CD4-positive, alpha-beta memory T cell (primary cell): ENCODE data around the gene TEAD3. TPM values are rescaled to one million over a fixed set of nuclear protein-coding genes. Genes with fewer than 3 reads are reported as not detected.

ENCODE experiments used
- CTCF ChIA-PET: fragments of 350-600 bp; sonication (Branson Sonifier 250); formaldehyde crosslinking; loops from one replicate; lab custom pipeline; 2021; ENCODE audit warnings: inconsistent platforms; ENCODE audit not compliant: partially characterized antibody; lab: Charles Lee
- POLR2A ChIA-PET: fragments of 350-600 bp; sonication (Branson Sonifier 250); formaldehyde crosslinking; loops from one replicate; lab custom pipeline; 2021; ENCODE audit not compliant: partially characterized antibody; lab: Charles Lee
- DNase-seq, 5 donors: peaks; one replicate each; pipeline versions ENCODE4 v3.0.0 to v3.0.0-alpha.2; 2020 to 2022; ENCODE audit warnings: mixed read lengths in 1 of 5
- H3K27ac ChIP-seq: one replicate; pipeline ENCODE4 v1.7.0; 2013; ENCODE audit warnings: low read depth, low read length
- H3K27me3 ChIP-seq: 2 replicates; pipeline ENCODE4 v1.7.0; 2013; ENCODE audit warnings: mild to moderate bottlenecking, low read length, moderate library complexity; ENCODE audit not compliant: insufficient read depth
- H3K36me3 ChIP-seq: 2 replicates; pipeline ENCODE4 v1.7.0; 2013; ENCODE audit warnings: mild to moderate bottlenecking, low read length, moderate library complexity; ENCODE audit not compliant: insufficient read depth
- H3K4me1 ChIP-seq: 2 replicates; pipeline ENCODE4 v1.7.0; 2013; ENCODE audit warnings: mild to moderate bottlenecking, low read length, moderate library complexity; ENCODE audit not compliant: insufficient read depth
- H3K4me3 ChIP-seq, 2 donors: one replicate each; pipeline ENCODE4 v1.7.0; 2013; ENCODE audit warnings: low read length in 2 of 2, mild to moderate bottlenecking in 1 of 2
- H3K9me3 ChIP-seq, 2 donors: one replicate each; pipeline ENCODE4 v1.7.0; 2013; ENCODE audit warnings: low read length in 2 of 2, control low read depth in 1 of 2; ENCODE audit not compliant: control insufficient read depth in 1 of 2
- H3K27ac Mint-ChIP-seq, 7 donors: one replicate each; pipeline ENCODE4 v1.8.0; 2020 to 2021; ENCODE audit warnings: mixed read lengths in 7 of 7, mild to moderate bottlenecking in 6 of 7, inconsistent platforms in 3 of 7, moderate library complexity in 3 of 7
- H3K27me3 Mint-ChIP-seq, 2 donors: one replicate each; pipeline ENCODE4 v1.8.0; 2020 to 2021; ENCODE audit warnings: mixed read lengths in 2 of 2
- H3K36me3 Mint-ChIP-seq, 2 donors: one replicate each; pipeline ENCODE4 v1.8.0; 2020 to 2021; ENCODE audit warnings: mixed read lengths in 2 of 2, inconsistent platforms in 1 of 2, mild to moderate bottlenecking in 1 of 2
- H3K4me1 Mint-ChIP-seq, 4 donors: one replicate each; pipeline ENCODE4 v1.8.0; 2020 to 2021; ENCODE audit warnings: mixed read lengths in 4 of 4, mild to moderate bottlenecking in 1 of 4
- H3K4me3 Mint-ChIP-seq, 8 donors: one replicate each; pipeline ENCODE4 v1.8.0; 2020 to 2021; ENCODE audit warnings: mixed read lengths in 8 of 8, mild to moderate bottlenecking in 7 of 8, moderate library complexity in 6 of 8, inconsistent platforms in 3 of 8
- H3K9me3 Mint-ChIP-seq, 8 donors: one replicate each; pipeline ENCODE4 v1.8.0; 2020 to 2021; ENCODE audit warnings: mixed read lengths in 8 of 8, mild to moderate bottlenecking in 5 of 8, inconsistent platforms in 3 of 8, moderate library complexity in 1 of 8
- intact Hi-C: fragments of 100-400 bp; cut with micrococcal nuclease; formaldehyde crosslinking; loops from one replicate; pipeline ENCODE4 v1.15.1; 2023
- polyA plus RNA-seq, 2 donors: library from polyadenylated mRNA; unstranded; fragments of 300-500 nt; fragmentation: Illumina TruSeq; gene quantifications; one replicate each; pipeline ENCODE4 v1.2.3, GENCODE V29; 2021
- total RNA-seq, 2 experiments: library from RNA; stranded (reverse); gene quantifications; one replicate each; pipeline ENCODE4 v1.2.3, GENCODE V29; 2021

TEAD3 gene
- total and polyA plus RNA-seq, 4 experiments from 2014 or later: 0.08 to 0.20 TPM; not detected in 2

DNA sequence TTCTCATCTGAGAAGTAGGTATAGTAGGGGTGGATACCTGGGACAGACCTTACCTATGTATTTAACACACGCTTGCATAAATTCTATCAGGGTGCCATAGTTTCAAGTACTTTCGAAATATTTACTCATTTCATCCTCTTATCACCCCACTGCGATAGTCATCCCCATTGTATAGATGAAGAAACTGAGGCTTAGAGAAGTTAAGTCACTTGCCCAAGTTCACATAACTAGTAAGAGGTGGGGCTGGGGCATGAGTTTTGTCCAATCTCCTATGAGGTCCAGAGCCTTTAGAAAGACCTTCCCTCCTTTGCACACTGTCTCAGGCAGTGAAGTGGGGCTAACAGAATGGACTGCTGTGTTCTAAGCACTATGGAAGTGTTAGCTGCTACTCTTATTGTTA, 9.7 kb upstream of the TEAD3 start:
- H3K36me3 Mint-ChIP-seq: no peaks in the 10 kb centered on the region
- no peaks in the 10 kb centered on the region for H3K4me1 Mint-ChIP-seq
- H3K9me3 ChIP-seq: no peaks in the 10 kb centered on the region
- H3K27ac Mint-ChIP-seq: no peak overlapping the region
- CTCF ChIA-PET: no interaction called here
- intact Hi-C loops: no loop called here
- H3K4me1 ChIP-seq: no peaks in the 10 kb centered on the region
- H3K36me3 ChIP-seq: no peaks in the 10 kb centered on the region
- no peak overlapping the region for H3K4me3 Mint-ChIP-seq
- peaks cover 0 to 1% (median 0%) of the 10 kb centered on the region in 8 donors for H3K9me3 Mint-ChIP-seq
- POLR2A ChIA-PET: interaction anchor here (1.3 kb wide), 1 partner anchor 22 kb away, joined by 3 read pairs; no protein-coding TSS in a partner anchor
- peaks cover 7 to 12% of the 10 kb centered on the region in 2 donors for H3K27me3 Mint-ChIP-seq
- H3K4me3 ChIP-seq: no peak overlapping the region
- no peak overlapping the region for H3K27ac ChIP-seq
- DNase-seq: no peak
- H3K27me3 ChIP-seq: peaks cover 6% of the 10 kb centered on the region

DNA sequence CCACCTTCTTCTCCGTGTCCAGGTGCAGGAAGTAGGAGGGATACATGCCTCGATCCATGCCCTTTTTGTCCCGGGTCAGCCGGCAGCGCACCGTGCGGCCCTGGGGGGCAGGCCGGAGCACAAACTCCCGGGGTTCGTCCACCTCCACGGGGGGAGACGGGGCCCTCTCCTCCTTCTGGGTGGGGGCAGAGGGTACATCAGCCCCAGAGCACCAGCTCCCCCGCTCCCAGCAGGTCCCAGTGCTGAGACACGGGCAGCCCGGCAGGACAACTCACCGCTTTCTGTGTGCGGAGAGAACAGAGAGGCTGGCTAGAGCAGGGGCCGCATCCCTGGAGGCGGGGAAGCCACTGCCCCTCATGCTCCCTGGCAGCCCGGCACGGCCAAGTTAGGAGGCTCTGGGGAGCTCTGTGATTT, 9.1 kb upstream of the TEAD3 start:
- H3K27me3 Mint-ChIP-seq: peaks cover 4 to 11% of the 10 kb centered on the region in 2 donors

DNA sequence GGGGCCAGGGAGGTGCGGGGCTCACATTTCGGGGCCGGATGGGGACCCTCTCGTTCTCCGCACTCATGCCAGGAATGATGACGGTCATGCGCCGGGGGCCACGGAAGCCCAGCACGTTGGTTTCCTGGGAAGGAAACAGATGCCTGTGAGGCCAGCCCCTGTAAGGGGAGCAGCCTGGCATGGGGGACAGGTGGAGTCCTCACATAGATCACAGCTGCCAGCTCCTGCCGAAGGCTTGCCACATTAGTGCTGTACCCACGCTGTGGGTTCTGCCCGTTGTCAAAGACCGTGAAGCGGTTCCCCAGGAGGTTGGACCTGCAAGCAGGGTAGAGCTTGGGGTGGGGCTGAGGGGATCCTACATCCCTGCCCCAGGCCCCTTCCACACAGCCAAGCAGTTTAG, 6.7 kb upstream of the TEAD3 start:
- H3K27me3 Mint-ChIP-seq: peaks cover 7 to 22% of the 10 kb centered on the region in 2 donors
- Histone ChIP-seq H3K4me1 (peaks cover 2% of the 10 kb centered on the region), H3K9me3 (no peaks in the 10 kb centered on the region), H3K27me3 (no peaks in the 10 kb centered on the region), H3K27ac (no peak overlapping the region), H3K36me3 (no peaks in the 10 kb centered on the region), H3K4me3 (no peak overlapping the region)
- ChIA-PET CTCF (no interaction called here), POLR2A (no interaction called here)
- intact Hi-C loops: no loop called here
- peaks cover 0 to 1% (median 0%) of the 10 kb centered on the region in 8 donors for H3K9me3 Mint-ChIP-seq
- H3K4me1 Mint-ChIP-seq: peaks cover 2 to 4% (median 3%) of the 10 kb centered on the region in 4 donors
- DNase-seq: no peak
- no peaks in the 10 kb centered on the region for H3K36me3 Mint-ChIP-seq
- H3K4me3 Mint-ChIP-seq: no peak overlapping the region
- H3K27ac Mint-ChIP-seq: no peak overlapping the region

More for the DNA sequence above, 9.1 kb upstream of the TEAD3 start:
- intact Hi-C loops: no loop called here
- CTCF ChIA-PET: interaction anchor here (0.7 kb wide), 1 partner anchor 18 kb away, joined by 3 read pairs; no protein-coding TSS in a partner anchor
- H3K4me1 Mint-ChIP-seq: no peaks in the 10 kb centered on the region
- H3K9me3 Mint-ChIP-seq: peaks cover 0 to 1% (median 0%) of the 10 kb centered on the region in 8 donors
- Histone ChIP-seq H3K27me3 (peaks cover 1% of the 10 kb centered on the region), H3K4me1 (no peaks in the 10 kb centered on the region), H3K27ac (no peak overlapping the region), H3K36me3 (no peaks in the 10 kb centered on the region), H3K4me3 (no peak overlapping the region), H3K9me3 (no peaks in the 10 kb centered on the region)
- POLR2A ChIA-PET: interaction anchor here (1.3 kb wide), 1 partner anchor 21 kb away, joined by 3 read pairs; no protein-coding TSS in a partner anchor
- H3K27ac Mint-ChIP-seq: no peak overlapping the region
- no peak for DNase-seq
- H3K36me3 Mint-ChIP-seq: no peaks in the 10 kb centered on the region
- H3K4me3 Mint-ChIP-seq: no peak overlapping the region

DNA sequence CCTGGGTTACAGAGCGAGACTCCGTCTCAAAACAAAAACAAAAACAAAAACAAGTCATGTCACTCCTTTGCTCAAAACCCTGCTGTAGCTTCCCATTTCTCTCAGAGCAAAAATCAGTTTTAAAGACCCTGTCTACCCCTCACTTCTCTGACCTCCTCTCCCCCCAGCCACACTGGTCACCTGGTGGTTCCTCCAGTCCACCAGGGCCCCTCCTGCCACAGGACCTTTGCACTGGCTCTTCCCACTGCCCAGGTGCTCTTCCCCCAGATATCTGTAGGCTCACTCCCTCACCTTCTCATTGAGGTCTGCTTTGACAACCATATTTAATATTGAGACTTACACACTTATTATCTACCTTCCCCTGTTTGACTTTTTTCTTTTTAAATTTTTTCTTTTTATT, 4.9 kb upstream of the TEAD3 start:
- ChIA-PET POLR2A (interaction anchor here (0.7 kb wide), 1 partner anchor 204 kb away, joined by 4 read pairs; no protein-coding TSS in a partner anchor), CTCF (interaction anchor here (0.7 kb wide), 1 partner anchor 25 kb away, joined by 4 read pairs; no protein-coding TSS in a partner anchor)
- intact Hi-C loops: no loop called here
- Histone ChIP-seq H3K27me3 (no peaks in the 10 kb centered on the region), H3K9me3 (no peaks in the 10 kb centered on the region), H3K4me1 (peaks cover 10% of the 10 kb centered on the region), H3K27ac (no peak overlapping the region), H3K4me3 (no peak overlapping the region), H3K36me3 (no peaks in the 10 kb centered on the region)
- Mint-ChIP-seq H3K9me3 (peaks cover 0 to 1% (median 0%) of the 10 kb centered on the region in 8 donors), H3K4me1 (peaks cover 4 to 12% (median 7%) of the 10 kb centered on the region in 4 donors), H3K4me3 (no peak overlapping the region), H3K36me3 (no peaks in the 10 kb centered on the region), H3K27me3 (peaks cover 9 to 23% of the 10 kb centered on the region in 2 donors), H3K27ac (no peak overlapping the region)
- no peak for DNase-seq

DNA sequence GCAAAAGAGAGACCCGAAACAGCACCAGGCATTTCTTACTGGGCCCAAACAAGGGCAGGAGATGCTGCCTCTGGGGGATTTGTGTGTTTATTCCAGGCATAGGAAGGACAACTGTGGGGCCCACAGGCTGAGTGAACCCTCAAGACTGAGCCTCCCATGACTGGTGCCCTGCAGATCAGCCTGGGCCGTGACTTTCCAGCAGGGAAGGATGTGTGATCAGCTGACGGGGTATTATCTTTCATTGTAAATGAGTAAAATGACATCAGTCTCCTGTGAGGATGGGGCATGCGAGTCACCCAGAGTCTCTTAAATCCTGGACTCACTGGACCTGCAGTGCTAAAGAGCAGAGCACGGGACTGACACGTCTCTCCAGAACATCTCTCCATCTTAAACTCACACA, 3.9 kb upstream of the TEAD3 start:
- Histone ChIP-seq H3K9me3 (no peaks in the 10 kb centered on the region), H3K4me3 (no peak overlapping the region), H3K36me3 (no peaks in the 10 kb centered on the region), H3K4me1 (peaks cover 10% of the 10 kb centered on the region), H3K27me3 (no peaks in the 10 kb centered on the region), H3K27ac (no peak overlapping the region)
- peaks cover 0 to 1% (median 0%) of the 10 kb centered on the region in 8 donors for H3K9me3 Mint-ChIP-seq
- no peak overlapping the region for H3K4me3 Mint-ChIP-seq
- intact Hi-C loops: no loop called here
- H3K27ac Mint-ChIP-seq: no peak overlapping the region
- no peak for DNase-seq
- ChIA-PET POLR2A (no interaction called here), CTCF (no interaction called here)
- no peaks in the 10 kb centered on the region for H3K36me3 Mint-ChIP-seq
- H3K4me1 Mint-ChIP-seq: peaks cover 4 to 14% (median 7%) of the 10 kb centered on the region in 4 donors
- peaks cover 9 to 22% of the 10 kb centered on the region in 2 donors for H3K27me3 Mint-ChIP-seq

DNA sequence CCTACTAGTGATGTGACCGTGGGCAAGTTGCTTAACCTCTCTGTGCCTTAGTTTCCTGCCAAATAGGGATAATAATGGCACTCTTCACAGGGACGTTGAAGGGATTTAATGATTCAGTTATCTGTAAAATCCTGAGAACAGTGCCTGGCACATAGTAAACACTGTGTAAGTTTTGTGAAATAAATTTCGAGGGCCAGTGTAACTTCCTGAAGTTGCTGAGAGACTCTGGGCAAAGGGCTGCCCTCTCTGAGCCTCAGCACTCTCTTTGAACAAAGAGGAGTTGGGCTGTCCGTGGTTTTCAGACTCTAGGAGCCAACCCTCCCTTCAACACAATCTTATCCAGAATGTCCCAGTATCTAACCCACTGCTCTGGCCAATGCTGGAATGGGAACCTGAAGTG, 2.5 kb upstream of the TEAD3 start:
- peak overlapping the region in 1 of 7 donors; percentile 9 for H3K27ac Mint-ChIP-seq
- POLR2A ChIA-PET: interaction anchor here (1.2 kb wide), 1 partner anchor 155 kb away, joined by 3 read pairs; no protein-coding TSS in a partner anchor

DNA sequence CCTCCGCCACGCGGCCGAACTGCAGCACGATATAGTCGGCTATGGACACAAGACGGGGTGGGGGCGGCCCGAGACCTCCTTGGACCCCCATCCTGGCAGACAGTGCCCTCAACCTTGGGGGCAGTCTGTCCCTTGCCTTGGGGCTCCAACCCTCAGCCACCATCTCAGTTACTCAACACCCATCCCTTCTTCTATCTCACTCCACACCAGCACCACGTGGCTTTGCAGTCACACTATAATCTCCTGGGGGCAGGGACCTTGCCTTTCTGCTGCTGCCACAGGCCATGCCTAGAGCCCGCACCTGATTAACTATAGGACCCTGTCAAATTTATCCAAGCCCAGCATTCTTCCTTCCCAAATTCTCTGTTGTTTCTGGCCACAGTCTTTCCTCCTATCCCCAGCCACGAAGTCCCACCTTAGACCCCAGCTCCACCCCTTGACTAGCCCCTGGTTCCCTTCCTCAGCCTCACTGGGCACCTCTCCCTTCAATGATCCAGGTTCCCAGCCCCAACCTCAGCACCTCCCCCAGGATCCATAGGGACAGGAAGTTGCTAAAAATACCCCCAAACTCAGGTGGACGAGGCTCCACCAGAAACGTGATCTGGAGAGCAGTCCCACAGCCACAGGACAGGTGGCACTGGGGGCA, 1.7 kb upstream of the TEAD3 start:
- Histone ChIP-seq H3K9me3 (no peaks in the 10 kb centered on the region), H3K27ac (no peak overlapping the region), H3K36me3 (no peaks in the 10 kb centered on the region), H3K4me1 (peaks cover 10% of the 10 kb centered on the region), H3K27me3 (no peaks in the 10 kb centered on the region), H3K4me3 (no peak overlapping the region)
- intact Hi-C loops: no loop called here
- Mint-ChIP-seq H3K27me3 (peaks cover 9 to 22% of the 10 kb centered on the region in 2 donors), H3K36me3 (no peaks in the 10 kb centered on the region), H3K4me1 (peaks cover 10 to 32% (median 14%) of the 10 kb centered on the region in 4 donors), H3K4me3 (peak overlapping the region; percentile 72 to 85 (median 82)), H3K27ac (peak overlapping the region in 6 of 7 donors; percentile 22 to 79 (median 64)), H3K9me3 (peaks cover 0 to 1% (median 0%) of the 10 kb centered on the region in 8 donors)
- ChIA-PET CTCF (interaction anchor here (0.7 kb wide), 1 partner anchor 157 kb away, joined by 3 read pairs; no protein-coding TSS in a partner anchor), POLR2A (interaction anchor here (1.0 to 2.8 kb wide), 7 partner anchors 16 to 239 kb away, joined by 3 to 15 read pairs (median 3); partner anchors contain the start of gene RPL10A)
- DNase-seq: no peak

More for the DNA sequence above, 2.5 kb upstream of the TEAD3 start:
- peaks cover 0 to 1% (median 0%) of the 10 kb centered on the region in 8 donors for H3K9me3 Mint-ChIP-seq
- Histone ChIP-seq H3K4me1 (peaks cover 10% of the 10 kb centered on the region), H3K27me3 (no peaks in the 10 kb centered on the region), H3K27ac (no peak overlapping the region), H3K9me3 (no peaks in the 10 kb centered on the region), H3K4me3 (no peak overlapping the region), H3K36me3 (no peaks in the 10 kb centered on the region)
- intact Hi-C loops: no loop called here
- no peaks in the 10 kb centered on the region for H3K36me3 Mint-ChIP-seq
- H3K27me3 Mint-ChIP-seq: peaks cover 9 to 22% of the 10 kb centered on the region in 2 donors
- CTCF ChIA-PET: no interaction called here
- H3K4me3 Mint-ChIP-seq: peak overlapping the region in 3 of 8 donors; percentile 19 to 43 (median 23)
- no peak for DNase-seq
- peaks cover 6 to 25% (median 9%) of the 10 kb centered on the region in 4 donors for H3K4me1 Mint-ChIP-seq
